CD14-positive monocyte (primary cell): ENCODE data around the gene FAF1. TPM values are rescaled to one million over a fixed set of nuclear protein-coding genes. Genes with fewer than 3 reads are reported as not detected.
"Not testable (repeated sequence)": the region's sequence is repeated elsewhere in the genome, so short reads cannot be mapped to it uniquely, and the experiment has no call there.

ENCODE experiments used
- DNase-seq, 3 donors: peaks; one replicate each; pipeline ENCODE4 v3.0.0-alpha.2; 2011 to 2022
- H2AFZ ChIP-seq: 2 replicates; pipeline ENCODE4 v1.6.0; 2012; ENCODE audit warnings: mild to moderate bottlenecking, low read depth, low read length, inconsistent platforms; ENCODE audit not compliant: insufficient read depth, poor library complexity, severe bottlenecking
- H3K27ac ChIP-seq, 2 donors: 1 replicate in 1 of 2; 2 replicates in 1 of 2; pipeline ENCODE4 v1.5.1; 2012 to 2013; ENCODE audit warnings: low read length in 2 of 2, control low read depth in 1 of 2, inconsistent platforms in 1 of 2, low read depth in 1 of 2, mild to moderate bottlenecking in 1 of 2
- H3K27me3 ChIP-seq, 2 donors: one replicate each; pipeline versions ENCODE4 v1.6.0 to v1.6.1; 2011 to 2013; ENCODE audit warnings: low read length in 2 of 2; ENCODE audit not compliant: control insufficient read depth in 2 of 2, insufficient read depth in 2 of 2
- H3K36me3 ChIP-seq, 2 donors: replicated peaks in 1 of 2; 1 replicate in 1 of 2; 2 replicates in 1 of 2; pipeline versions ENCODE4 v1.5.1 to v1.6.1; 2012 to 2013; ENCODE audit warnings: low read length in 2 of 2, control low read depth in 1 of 2, inconsistent platforms in 1 of 2, mild to moderate bottlenecking in 1 of 2; ENCODE audit not compliant: insufficient read depth in 2 of 2, control insufficient read depth in 1 of 2
- H3K4me1 ChIP-seq, 2 donors: 1 replicate in 1 of 2; 2 replicates in 1 of 2; pipeline versions ENCODE4 v1.5.1 to v1.6.1; 2012 to 2013; ENCODE audit warnings: low read length in 2 of 2, control low read depth in 1 of 2, inconsistent platforms in 1 of 2, mild to moderate bottlenecking in 1 of 2, moderate library complexity in 1 of 2; ENCODE audit not compliant: insufficient read depth in 2 of 2, control insufficient read depth in 1 of 2
- H3K4me2 ChIP-seq: replicated peaks from 2 replicates; pipeline ENCODE3; 2012; ENCODE audit warnings: low read length, moderate library complexity, mild to moderate bottlenecking; ENCODE audit not compliant: poor library complexity, severe bottlenecking; ENCODE audit errors: extremely low read depth
- H3K4me3 ChIP-seq, 3 experiments: fragments of 200-600 bp in 1 of 3; sonication (generic) in 1 of 3; replicated peaks in 1 of 3; 1 replicate in 2 of 3; 2 replicates in 1 of 3; pipeline ENCODE4 v1.5.1; 2011 to 2013; ENCODE audit warnings: low read length in 3 of 3, mild to moderate bottlenecking in 3 of 3, control low read depth in 2 of 3, low read depth in 2 of 3, inconsistent platforms in 1 of 3, moderate library complexity in 1 of 3
- H3K79me2 ChIP-seq: 2 replicates; pipeline ENCODE4 v1.6.0; 2012; ENCODE audit warnings: mild to moderate bottlenecking, control low read depth, inconsistent platforms, low read length, moderate library complexity; ENCODE audit not compliant: insufficient read depth
- H3K9ac ChIP-seq: 2 replicates; pipeline ENCODE4 v1.6.0; 2017; ENCODE audit warnings: low read length, mild to moderate bottlenecking; ENCODE audit not compliant: insufficient read depth, poor library complexity, severe bottlenecking
- H3K9me3 ChIP-seq, 2 donors: replicated peaks in 1 of 2; 1 replicate in 1 of 2; 2 replicates in 1 of 2; pipeline versions ENCODE4 v1.5.1 to v1.6.1; 2012 to 2013; ENCODE audit warnings: low read length in 2 of 2, control low read depth in 1 of 2; ENCODE audit not compliant: control insufficient read depth in 1 of 2, insufficient read depth in 1 of 2
- H4K20me1 ChIP-seq: 2 replicates; pipeline ENCODE4 v1.6.0; 2012; ENCODE audit warnings: mild to moderate bottlenecking, low read length, control low read depth, moderate library complexity; ENCODE audit not compliant: insufficient read depth
- H3K27ac Mint-ChIP-seq, 7 donors: one replicate each; pipeline ENCODE4 v1.8.0; 2020; ENCODE audit warnings: mild to moderate bottlenecking in 7 of 7, mixed read lengths in 7 of 7, moderate library complexity in 6 of 7, inconsistent platforms in 2 of 7
- H3K27me3 Mint-ChIP-seq, 3 donors: one replicate each; pipeline ENCODE4 v1.8.0; 2021 to 2022; ENCODE audit warnings: low read depth in 3 of 3, mild to moderate bottlenecking in 3 of 3, mixed read lengths in 3 of 3, moderate library complexity in 3 of 3, inconsistent platforms in 1 of 3
- H3K36me3 Mint-ChIP-seq, 2 donors: one replicate each; pipeline ENCODE4 v1.8.0; 2020; ENCODE audit warnings: mixed read lengths in 2 of 2, inconsistent platforms in 1 of 2, mild to moderate bottlenecking in 1 of 2
- H3K4me1 Mint-ChIP-seq: one replicate; pipeline ENCODE4 v1.8.0; 2020; ENCODE audit warnings: mild to moderate bottlenecking, mixed read lengths
- H3K4me3 Mint-ChIP-seq, 2 donors: one replicate each; pipeline ENCODE4 v1.8.0; 2020; ENCODE audit warnings: mild to moderate bottlenecking in 2 of 2, mixed read lengths in 2 of 2, moderate library complexity in 1 of 2
- H3K9me3 Mint-ChIP-seq, 7 donors: one replicate each; pipeline ENCODE4 v1.8.0; 2020 to 2022; ENCODE audit warnings: mixed read lengths in 7 of 7, mild to moderate bottlenecking in 6 of 7, moderate library complexity in 6 of 7, inconsistent platforms in 2 of 7
- CTCF ChIP-seq: fragments of 200-600 bp; IDR thresholded peaks from one replicate; pipeline ENCODE4 v1.8.0; 2022; ENCODE audit warnings: antibody characterized with exemption, mild to moderate bottlenecking
- WGBS: methylation state at CpG from one replicate; pipeline ENCODE4 v1.1.5; 2013; ENCODE audit warnings: missing lambda C conversion rate; ENCODE audit not compliant: insufficient coverage; 5-methylcytosine and 5-hydroxymethylcytosine counted together
- intact Hi-C, 2 donors: fragments of 100-400 bp; cut with micrococcal nuclease; formaldehyde crosslinking; loops; one replicate each; pipeline versions ENCODE4 v1.15.0 to v1.15.1; 2023
- polyA plus RNA-seq, 3 donors: library from polyadenylated mRNA; depleted of rRNA in 1 of 3; unstranded in 2 of 3; stranded (reverse) in 1 of 3; fragments of 300-500 nt in 2 of 3; fragments of >200 nt in 1 of 3; fragmentation: Illumina TruSeq in 2 of 3; gene quantifications; 1 replicate in 2 of 3; 2 replicates in 1 of 3; pipeline ENCODE4 v1.2.3, GENCODE V29; 2012 to 2021

FAF1 gene
- polyA plus RNA-seq, 3 donors = 11.4 to 29.6 (median 16.9) TPM

- H3K4me1 ChIP-seq = peaks cover 5 to 14% of the 10 kb centered on the region in 2 donors
- WGBS = 100% methylated on average over 1 of the region's 2 CpGs
- no peaks in the 10 kb centered on the region for H3K27me3 ChIP-seq
- peaks cover 0 to 2% (median 0%) of the 10 kb centered on the region in 3 donors for H3K27me3 Mint-ChIP-seq
- no peaks in the 10 kb centered on the region for H4K20me1 ChIP-seq
- intact Hi-C loops = no loop called here
- peaks cover 3 to 31% of the 10 kb centered on the region in 2 donors for H3K36me3 ChIP-seq
- peaks cover 0 to 2% (median 0%) of the 10 kb centered on the region in 7 donors for H3K9me3 Mint-ChIP-seq
- no peak overlapping the region for H3K27ac Mint-ChIP-seq
- no peak overlapping the region for H3K4me3 Mint-ChIP-seq
- TF ChIP-seq CTCF = peak; percentile 59
- H3K36me3 Mint-ChIP-seq = peaks cover 19 to 28% of the 10 kb centered on the region in 2 donors
- no peak for DNase-seq
- no peak overlapping the region for H2AFZ ChIP-seq
- H3K9me3 ChIP-seq = no peaks in the 10 kb centered on the region
- no peak overlapping the region for H3K4me3 ChIP-seq
- H3K79me2 ChIP-seq = no peaks in the 10 kb centered on the region
- no peak overlapping the region for H3K9ac ChIP-seq
- no peak overlapping the region for H3K4me2 ChIP-seq
- peaks cover 25% of the 10 kb centered on the region for H3K4me1 Mint-ChIP-seq
- no peak overlapping the region for H3K27ac ChIP-seq
Observed at GRCh38 chr1:50735443-50735842, 224.6 kb downstream of the FAF1 start.

- H2AFZ ChIP-seq, H3K4me3 ChIP-seq, DNase-seq, H3K4me2 ChIP-seq, H3K27ac Mint-ChIP-seq, H3K27ac ChIP-seq, intact Hi-C loops, H3K27me3 Mint-ChIP-seq, H3K4me3 Mint-ChIP-seq, H3K27me3 ChIP-seq, H3K9me3 Mint-ChIP-seq, H3K79me2 ChIP-seq, H3K36me3 ChIP-seq, H4K20me1 ChIP-seq, H3K9ac ChIP-seq, H3K9me3 ChIP-seq: not testable (repeated sequence)
- peaks cover 33% of the 10 kb centered on the region for H3K4me1 Mint-ChIP-seq
- peaks cover 14 to 18% of the 10 kb centered on the region in 2 donors for H3K36me3 Mint-ChIP-seq
- H3K4me1 ChIP-seq = peaks cover 19 to 20% of the 10 kb centered on the region in 2 donors
- 100% methylated on average over 2 of the region's 4 CpGs for WGBS
Observed at GRCh38 chr1:50727578-50727977, 232.5 kb downstream of the FAF1 start.
